Hepatocyte (in vitro differentiated cells): Measurements from ENCODE around the gene TEX35.

ENCODE experiments used
- CTCF ChIP-seq: fragments of 200-600 bp; sonication (generic); IDR thresholded peaks from 2 replicates; pipeline ENCODE4 v1.5.1; 2016; ENCODE audit warnings: antibody characterized with exemption, mild to moderate bottlenecking; ENCODE audit not compliant: poor library complexity
- EZH2 ChIP-seq: fragments of 200-600 bp; sonication (generic); IDR thresholded peaks from 2 replicates; pipeline ENCODE4 v1.6.1; 2016; ENCODE audit warnings: antibody characterized with exemption, mild to moderate bottlenecking, borderline replicate concordance
- EZH2phosphoT487 ChIP-seq: fragments of 200-600 bp; sonication (generic); IDR thresholded peaks from one replicate; pipeline ENCODE4 v1.6.1; 2018; ENCODE audit warnings: antibody characterized with exemption, mild to moderate bottlenecking, low read depth, moderate library complexity; ENCODE audit not compliant: unreplicated experiment, severe bottlenecking

- TF ChIP-seq CTCF (no peak), EZH2 (no peak), EZH2phosphoT487 (no peak)
These were observed 22.8 kb upstream of the TEX35 start for GRCh38 chr1:178490136-178490535.
